Epithelial cell of esophagus (primary cell): ENCODE measurements around the gene ADCY4.
"Not testable (repeated sequence)": the region's sequence is repeated elsewhere in the genome, so short reads cannot be mapped to it uniquely, and the experiment has no call there.

Experiments used
- DNase-seq: peaks from one replicate; pipeline ENCODE4 v3.0.0; 2010; ENCODE audit warnings: low read depth
- H3K4me3 ChIP-seq: 2 replicates; pipeline ENCODE4 v1.5.1; 2011; ENCODE audit warnings: mild to moderate bottlenecking, low read length, control low read depth
- TF ChIP-seq, protein P1 (sequence below): IDR thresholded peaks from 2 replicates; pipeline ENCODE4 v1.5.1; 2011; ENCODE audit warnings: low read depth, mild to moderate bottlenecking, low read length, control low read depth, inconsistent platforms; ENCODE audit not compliant: insufficient read depth; ENCODE audit errors: missing control alignments

The ADCY4 gene

DNA sequence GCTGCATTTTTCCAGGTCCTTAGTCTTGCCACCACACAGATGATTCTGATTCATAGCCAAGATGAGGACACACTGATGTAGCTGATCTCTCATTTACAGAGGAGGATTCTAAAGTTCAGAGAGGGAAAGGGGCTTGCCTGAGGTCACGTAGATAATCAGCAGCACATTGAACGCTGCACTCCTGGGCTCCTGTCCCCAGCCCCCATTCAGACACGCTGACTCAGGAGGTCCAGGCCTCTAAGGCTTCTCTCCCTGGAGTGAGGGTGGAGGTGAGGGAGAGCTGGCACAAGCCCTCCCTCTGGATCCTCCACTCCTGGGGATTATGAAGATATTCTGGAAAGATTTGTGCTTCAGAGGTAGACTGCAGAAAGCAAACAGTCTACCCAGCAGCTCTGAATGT lies 43.5 kb upstream of the ADCY4 start:
- TF ChIP-seq, protein P1, sequence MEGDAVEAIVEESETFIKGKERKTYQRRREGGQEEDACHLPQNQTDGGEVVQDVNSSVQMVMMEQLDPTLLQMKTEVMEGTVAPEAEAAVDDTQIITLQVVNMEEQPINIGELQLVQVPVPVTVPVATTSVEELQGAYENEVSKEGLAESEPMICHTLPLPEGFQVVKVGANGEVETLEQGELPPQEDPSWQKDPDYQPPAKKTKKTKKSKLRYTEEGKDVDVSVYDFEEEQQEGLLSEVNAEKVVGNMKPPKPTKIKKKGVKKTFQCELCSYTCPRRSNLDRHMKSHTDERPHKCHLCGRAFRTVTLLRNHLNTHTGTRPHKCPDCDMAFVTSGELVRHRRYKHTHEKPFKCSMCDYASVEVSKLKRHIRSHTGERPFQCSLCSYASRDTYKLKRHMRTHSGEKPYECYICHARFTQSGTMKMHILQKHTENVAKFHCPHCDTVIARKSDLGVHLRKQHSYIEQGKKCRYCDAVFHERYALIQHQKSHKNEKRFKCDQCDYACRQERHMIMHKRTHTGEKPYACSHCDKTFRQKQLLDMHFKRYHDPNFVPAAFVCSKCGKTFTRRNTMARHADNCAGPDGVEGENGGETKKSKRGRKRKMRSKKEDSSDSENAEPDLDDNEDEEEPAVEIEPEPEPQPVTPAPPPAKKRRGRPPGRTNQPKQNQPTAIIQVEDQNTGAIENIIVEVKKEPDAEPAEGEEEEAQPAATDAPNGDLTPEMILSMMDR = no peak
- no peak for DNase-seq
- no peak overlapping the region for H3K4me3 ChIP-seq

DNA sequence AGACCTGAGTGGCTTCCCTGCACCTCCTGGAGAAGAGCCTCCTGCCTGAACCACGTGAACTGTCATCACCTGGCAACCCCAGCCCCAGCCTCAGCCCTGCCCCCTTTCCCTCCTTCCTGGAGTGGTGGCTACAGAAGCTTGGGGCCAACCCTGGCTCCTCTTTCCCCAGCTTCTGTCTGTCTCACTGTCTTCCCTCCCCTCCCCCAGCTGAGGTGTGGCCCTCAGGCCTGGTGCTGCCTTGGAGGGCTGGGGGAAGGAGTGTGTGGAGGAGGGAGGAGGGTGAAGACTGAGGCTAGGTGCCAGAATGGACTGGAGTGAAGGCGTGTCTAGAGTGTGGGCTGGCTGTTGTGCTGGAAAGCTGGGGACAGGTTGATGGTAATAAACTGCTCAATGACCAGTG lies 42.8 kb upstream of the ADCY4 start:
- H3K4me3 ChIP-seq = no peak overlapping the region
- DNase-seq = peak; percentile 28
- TF ChIP-seq, protein P1 = no peak

DNA sequence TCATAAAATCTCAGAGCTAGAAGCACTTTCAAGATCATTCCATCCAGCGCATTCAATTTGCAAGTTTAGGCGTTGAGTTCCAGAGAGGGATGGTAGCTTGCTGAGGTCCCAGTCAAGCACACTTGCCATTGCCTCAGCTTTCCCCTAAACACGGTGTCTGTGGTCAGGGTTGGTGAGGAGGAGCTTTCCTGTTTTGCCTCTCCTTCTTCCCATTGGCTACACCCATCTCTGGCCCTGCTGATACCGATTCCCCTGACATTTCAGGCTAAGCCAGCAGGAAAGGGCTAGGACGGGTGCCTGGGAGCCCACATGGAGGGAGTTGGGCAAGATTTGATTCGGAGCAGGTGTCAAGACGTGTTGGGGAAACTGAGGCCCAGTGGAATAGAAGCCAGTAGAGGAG lies 42.3 kb upstream of the ADCY4 start:
- TF ChIP-seq, protein P1 = no peak
- no peak overlapping the region for H3K4me3 ChIP-seq
- no peak for DNase-seq

DNA sequence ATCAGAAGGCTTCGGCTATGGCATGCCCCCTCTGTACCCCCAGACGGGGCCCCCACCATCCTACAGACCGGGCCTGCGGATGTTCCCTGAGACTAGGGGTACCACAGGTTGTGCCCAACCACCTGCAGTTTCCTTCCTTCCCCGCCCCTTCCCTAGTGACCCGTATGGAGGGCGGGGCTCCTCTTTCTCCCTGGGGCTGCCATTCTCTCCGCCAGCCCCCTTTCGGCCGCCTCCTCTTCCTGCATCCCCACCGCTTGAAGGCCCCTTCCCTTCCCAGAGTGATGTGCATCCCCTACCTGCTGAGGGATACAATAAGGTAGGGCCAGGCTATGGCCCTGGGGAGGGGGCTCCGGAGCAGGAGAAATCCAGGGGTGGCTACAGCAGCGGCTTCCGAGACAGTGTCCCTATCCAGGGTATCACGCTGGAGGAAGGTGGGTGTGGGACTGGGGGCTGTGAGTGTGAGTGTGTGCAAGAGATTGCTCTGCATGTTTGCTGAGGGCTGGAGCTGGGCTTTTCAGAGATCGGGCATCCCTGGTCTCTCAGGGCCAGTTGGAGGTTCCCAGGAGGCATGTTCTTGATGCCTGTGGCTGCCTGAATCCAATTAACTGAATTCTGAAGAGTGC lies 41.7 kb upstream of the ADCY4 start:
- no peak overlapping the region for H3K4me3 ChIP-seq
- TF ChIP-seq, protein P1 = no peak
- no peak for DNase-seq

DNA sequence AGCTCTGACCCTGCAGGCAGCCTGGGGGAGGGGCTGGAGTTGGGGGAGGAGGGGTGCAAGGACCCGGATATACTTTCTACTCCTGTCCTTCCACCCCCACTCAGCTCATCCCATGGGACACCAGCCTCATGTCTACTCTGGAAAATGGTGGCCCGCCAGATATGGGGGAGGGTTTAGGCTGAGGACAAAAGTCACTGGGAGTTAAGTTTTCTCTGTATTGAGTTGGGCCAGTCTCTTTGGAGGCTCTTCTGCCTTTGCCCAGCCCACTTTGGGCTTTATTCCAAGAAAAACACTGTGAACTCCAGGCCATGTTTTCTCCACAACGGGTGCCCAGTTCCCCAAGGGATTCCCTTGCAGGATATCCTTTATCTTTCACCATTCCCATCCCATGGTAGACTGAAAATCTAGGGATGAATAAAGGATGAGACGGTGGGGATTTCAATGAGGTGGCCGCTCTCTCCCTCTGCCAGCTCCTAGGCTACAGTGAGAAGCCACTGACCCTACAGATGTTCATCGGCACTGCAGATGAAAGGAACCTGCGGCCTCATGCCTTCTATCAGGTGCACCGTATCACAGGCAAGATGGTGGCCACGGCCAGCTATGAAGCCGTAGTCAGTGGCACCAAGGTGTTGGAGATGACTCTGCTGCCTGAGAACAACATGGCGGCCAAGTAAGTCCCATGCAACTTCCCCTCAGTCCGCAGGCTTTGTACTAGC lies 38.0 kb upstream of the ADCY4 start:
- TF ChIP-seq, protein P1 = no peak
- no peak overlapping the region for H3K4me3 ChIP-seq
- no peak for DNase-seq

DNA sequence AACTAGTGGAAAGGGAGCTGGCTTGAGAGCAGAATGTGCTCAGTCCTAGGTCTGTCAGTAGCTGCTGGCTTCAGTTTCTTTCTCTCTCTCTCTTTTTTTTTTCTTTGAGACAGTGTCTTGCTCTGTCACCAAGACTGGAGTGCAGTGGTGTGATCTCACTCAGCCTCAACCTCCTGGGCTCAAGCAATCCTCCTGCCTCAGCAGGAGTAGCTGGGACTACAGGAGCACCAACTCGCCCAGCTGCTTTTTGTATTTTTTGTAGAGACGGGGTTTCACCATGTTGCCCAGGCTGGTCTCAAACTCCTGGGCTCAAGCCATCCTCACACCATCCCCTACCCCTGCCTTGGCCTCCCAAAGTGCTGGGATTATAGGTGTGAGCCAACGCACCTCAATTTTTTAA lies 36.7 kb upstream of the ADCY4 start:
- not testable (repeated sequence) for H3K4me3 ChIP-seq, DNase-seq

DNA sequence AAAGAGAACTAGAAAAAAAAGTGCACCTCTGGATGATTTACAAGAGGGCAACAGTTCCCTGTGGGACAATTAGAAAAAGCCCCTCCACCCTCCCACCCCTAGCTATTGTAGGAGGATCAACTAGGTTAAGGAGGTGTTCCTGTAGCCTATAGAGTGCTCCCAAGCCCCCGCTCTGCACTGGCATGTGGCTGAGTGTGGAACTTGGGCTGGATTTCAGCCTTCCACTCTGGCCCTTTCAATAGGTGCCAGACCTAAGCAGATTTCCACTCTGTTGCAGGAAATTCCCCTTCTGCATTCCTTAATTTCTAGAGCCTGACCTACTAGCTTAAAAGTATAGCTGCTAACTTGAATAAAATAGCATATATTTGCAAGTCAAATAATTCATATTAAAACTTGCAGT lies 35.9 kb upstream of the ADCY4 start:
- no peak overlapping the region for H3K4me3 ChIP-seq
- TF ChIP-seq, protein P1 = no peak
- no peak for DNase-seq
